ENCODE data around the gene IGF1R.

GRCh38 chr15:98938799-98939198 is 290.5 kb downstream of the IGF1R start:
- TF ChIP-seq CTCF (IDR thresholded peaks at IDR 0.05) = no peak
- no peak for TF ChIP-seq POLR2A (IDR thresholded peaks at IDR 0.05)
